ENCODE results near the gene PALLD.

PALLD gene

GRCh38 chr4:168836490-168836889, 339.6 kb downstream of the PALLD start:
- H3K4me2 ChIP-seq (ENCODE audit: low read length): no peak overlapping the region
- H3K27me3 ChIP-seq (ENCODE audit: insufficient read depth, low read length): peaks cover 10% of the 10 kb centered on the region; the same call in 1 of the 2 replicates
- no peaks in the 10 kb centered on the region for H3K79me2 ChIP-seq (ENCODE audit: insufficient read depth, low read length)
- H3F3A ChIP-seq (ENCODE audit: insufficient read depth, low read length): no peaks in the 10 kb centered on the region
- no peaks in the 10 kb centered on the region for H4K20me1 ChIP-seq (ENCODE audit: insufficient read depth, low read length)
- H3K4me1 ChIP-seq (ENCODE audit: insufficient read depth, low read length, severe bottlenecking): peaks cover 10% of the 10 kb centered on the region
- H3K9me3 ChIP-seq (ENCODE audit: low read length): no peaks in the 10 kb centered on the region
- no peak overlapping the region for H3K27ac ChIP-seq (ENCODE audit: low read depth, low read length, poor library complexity, severe bottlenecking)
- no peak overlapping the region for H3K9ac ChIP-seq (ENCODE audit: low read length)
- no peaks in the 10 kb centered on the region for H3K36me3 ChIP-seq (ENCODE audit: insufficient read depth, low read length)
- no peak overlapping the region for H3K4me3 ChIP-seq (ENCODE audit: low read depth, low read length, poor library complexity, severe bottlenecking)
- TF ChIP-seq, protein P1, sequence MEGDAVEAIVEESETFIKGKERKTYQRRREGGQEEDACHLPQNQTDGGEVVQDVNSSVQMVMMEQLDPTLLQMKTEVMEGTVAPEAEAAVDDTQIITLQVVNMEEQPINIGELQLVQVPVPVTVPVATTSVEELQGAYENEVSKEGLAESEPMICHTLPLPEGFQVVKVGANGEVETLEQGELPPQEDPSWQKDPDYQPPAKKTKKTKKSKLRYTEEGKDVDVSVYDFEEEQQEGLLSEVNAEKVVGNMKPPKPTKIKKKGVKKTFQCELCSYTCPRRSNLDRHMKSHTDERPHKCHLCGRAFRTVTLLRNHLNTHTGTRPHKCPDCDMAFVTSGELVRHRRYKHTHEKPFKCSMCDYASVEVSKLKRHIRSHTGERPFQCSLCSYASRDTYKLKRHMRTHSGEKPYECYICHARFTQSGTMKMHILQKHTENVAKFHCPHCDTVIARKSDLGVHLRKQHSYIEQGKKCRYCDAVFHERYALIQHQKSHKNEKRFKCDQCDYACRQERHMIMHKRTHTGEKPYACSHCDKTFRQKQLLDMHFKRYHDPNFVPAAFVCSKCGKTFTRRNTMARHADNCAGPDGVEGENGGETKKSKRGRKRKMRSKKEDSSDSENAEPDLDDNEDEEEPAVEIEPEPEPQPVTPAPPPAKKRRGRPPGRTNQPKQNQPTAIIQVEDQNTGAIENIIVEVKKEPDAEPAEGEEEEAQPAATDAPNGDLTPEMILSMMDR (IDR thresholded peaks at IDR 0.05; ENCODE audit: low read length): no peak
- TF ChIP-seq EZH2 (IDR thresholded peaks at IDR 0.05; ENCODE audit: borderline replicate concordance, low read length): no peak
- H2AFZ ChIP-seq (ENCODE audit: low read length): no peak overlapping the region
- no peaks in the 10 kb centered on the region for H3K9me2 ChIP-seq (ENCODE audit: low read depth, low read length)

DNA sequence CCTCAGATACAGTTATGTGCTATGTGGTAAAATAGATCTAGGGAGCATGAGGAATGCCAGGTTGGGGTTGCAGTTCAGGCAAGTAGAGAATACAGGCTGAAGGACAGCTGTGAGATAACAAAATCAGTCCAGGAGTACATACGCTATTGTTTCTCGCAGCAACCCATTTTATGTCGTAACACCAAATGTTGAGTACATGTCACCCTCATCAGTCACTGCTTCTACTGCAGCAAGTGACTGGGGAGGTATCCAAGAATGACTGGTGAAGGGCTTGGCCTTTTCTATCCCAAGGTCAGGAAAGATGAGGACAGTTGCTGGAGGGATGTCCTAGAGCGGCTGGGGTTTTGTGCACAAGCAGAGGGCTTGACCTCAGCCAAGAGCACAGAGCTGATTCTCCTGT, 341.1 kb downstream of the PALLD start:
- Histone ChIP-seq H3F3A (ENCODE audit: insufficient read depth, low read length) (no peaks in the 10 kb centered on the region), H3K79me2 (ENCODE audit: insufficient read depth, low read length) (no peaks in the 10 kb centered on the region), H3K4me1 (ENCODE audit: insufficient read depth, low read length, severe bottlenecking) (no peaks in the 10 kb centered on the region)

GRCh38 chr4:168839758-168840391, 343.0 kb downstream of the PALLD start:
- H3K27ac ChIP-seq (ENCODE audit: low read depth, low read length, poor library complexity, severe bottlenecking): no peak overlapping the region
- no peaks in the 10 kb centered on the region for H3F3A ChIP-seq (ENCODE audit: insufficient read depth, low read length)
- no peaks in the 10 kb centered on the region for H3K9me2 ChIP-seq (ENCODE audit: low read depth, low read length)
- no peak overlapping the region for H3K4me2 ChIP-seq (ENCODE audit: low read length)
- H3K36me3 ChIP-seq (ENCODE audit: insufficient read depth, low read length): no peaks in the 10 kb centered on the region
- H3K9me3 ChIP-seq (ENCODE audit: low read length): no peaks in the 10 kb centered on the region
- H3K4me1 ChIP-seq (ENCODE audit: insufficient read depth, low read length, severe bottlenecking): no peaks in the 10 kb centered on the region
- H3K4me3 ChIP-seq (ENCODE audit: low read depth, low read length, poor library complexity, severe bottlenecking): no peak overlapping the region
- no peak overlapping the region for H2AFZ ChIP-seq (ENCODE audit: low read length)
- 0 out of 2 replicates have a peak, but pooled peaks cover 6% of the 10 kb centered on the region for H3K27me3 ChIP-seq (ENCODE audit: insufficient read depth, low read length)
- H3K9ac ChIP-seq (ENCODE audit: low read length): no peak overlapping the region
- H4K20me1 ChIP-seq (ENCODE audit: insufficient read depth, low read length): no peaks in the 10 kb centered on the region
- no peak for TF ChIP-seq EZH2 (IDR thresholded peaks at IDR 0.05; ENCODE audit: borderline replicate concordance, low read length)
- TF ChIP-seq, protein P1 (IDR thresholded peaks at IDR 0.05; ENCODE audit: low read length): no peak
- no peaks in the 10 kb centered on the region for H3K79me2 ChIP-seq (ENCODE audit: insufficient read depth, low read length)

More for the DNA sequence above, 341.1 kb downstream of the PALLD start:
- H3K27me3 ChIP-seq (ENCODE audit: insufficient read depth, low read length): 0 out of 2 replicates have a peak, but pooled peaks cover 6% of the 10 kb centered on the region
- no peak overlapping the region for H3K4me3 ChIP-seq (ENCODE audit: low read depth, low read length, poor library complexity, severe bottlenecking)
- no peak overlapping the region for H3K9ac ChIP-seq (ENCODE audit: low read length)
- no peaks in the 10 kb centered on the region for H3K9me2 ChIP-seq (ENCODE audit: low read depth, low read length)
- no peak overlapping the region for H2AFZ ChIP-seq (ENCODE audit: low read length)
- H3K36me3 ChIP-seq (ENCODE audit: insufficient read depth, low read length): no peaks in the 10 kb centered on the region
- H3K27ac ChIP-seq (ENCODE audit: low read depth, low read length, poor library complexity, severe bottlenecking): no peak overlapping the region
- no peaks in the 10 kb centered on the region for H3K9me3 ChIP-seq (ENCODE audit: low read length)
- H4K20me1 ChIP-seq (ENCODE audit: insufficient read depth, low read length): no peaks in the 10 kb centered on the region
- no peak overlapping the region for H3K4me2 ChIP-seq (ENCODE audit: low read length)
- TF ChIP-seq, protein P1 (IDR thresholded peaks at IDR 0.05; ENCODE audit: low read length): no peak
- no peak for TF ChIP-seq EZH2 (IDR thresholded peaks at IDR 0.05; ENCODE audit: borderline replicate concordance, low read length)
